Endometrium (tissue), 2 donors: Measurements from ENCODE around the gene MYOZ3.

Experiments
- FAIRE-seq: peaks from 2 replicates; lab custom pipeline; 2012; peaks lifted over from hg19 to GRCh38; lab: Jason Lieb, UNC
- donor health status: control.
- donor health status: control.

Gene MYOZ3

DNA sequence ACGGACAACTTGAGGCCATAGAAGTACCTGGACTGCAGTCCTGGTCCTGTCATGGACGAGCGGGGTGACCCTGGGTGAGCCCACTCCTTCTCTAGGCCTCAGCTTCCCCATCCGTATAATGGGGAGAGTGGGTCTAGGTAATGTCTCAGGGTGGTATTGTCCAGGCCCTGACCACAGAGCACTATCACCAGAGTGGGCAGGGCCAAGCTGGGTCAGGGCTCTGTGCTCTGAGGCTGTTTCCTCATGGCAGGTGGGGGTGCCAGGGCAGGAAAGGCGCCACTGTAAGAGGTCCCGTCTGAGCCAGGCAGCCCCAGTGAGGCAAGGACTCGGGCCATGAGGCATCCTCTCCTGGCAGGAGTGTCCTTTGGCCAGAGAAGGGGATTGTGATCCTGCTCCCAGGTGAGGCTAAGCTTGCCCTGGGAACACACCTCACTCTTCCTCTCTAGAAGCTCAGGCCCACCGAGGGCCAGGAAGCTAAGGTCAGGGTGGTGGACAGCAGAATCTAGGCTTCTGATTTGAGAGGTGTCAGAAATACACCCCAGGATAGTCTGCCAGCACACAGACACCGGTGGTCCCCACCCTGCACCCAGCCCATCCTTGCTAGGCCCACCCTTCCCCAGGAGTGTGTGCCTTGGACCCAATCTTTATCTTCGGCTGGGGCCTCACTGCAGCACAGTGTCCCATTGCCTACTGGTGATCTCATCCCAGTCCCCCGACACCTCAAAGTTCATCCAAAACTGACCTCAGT, 1.5 kb upstream of the MYOZ3 start:
- no peak for FAIRE-seq

DNA sequence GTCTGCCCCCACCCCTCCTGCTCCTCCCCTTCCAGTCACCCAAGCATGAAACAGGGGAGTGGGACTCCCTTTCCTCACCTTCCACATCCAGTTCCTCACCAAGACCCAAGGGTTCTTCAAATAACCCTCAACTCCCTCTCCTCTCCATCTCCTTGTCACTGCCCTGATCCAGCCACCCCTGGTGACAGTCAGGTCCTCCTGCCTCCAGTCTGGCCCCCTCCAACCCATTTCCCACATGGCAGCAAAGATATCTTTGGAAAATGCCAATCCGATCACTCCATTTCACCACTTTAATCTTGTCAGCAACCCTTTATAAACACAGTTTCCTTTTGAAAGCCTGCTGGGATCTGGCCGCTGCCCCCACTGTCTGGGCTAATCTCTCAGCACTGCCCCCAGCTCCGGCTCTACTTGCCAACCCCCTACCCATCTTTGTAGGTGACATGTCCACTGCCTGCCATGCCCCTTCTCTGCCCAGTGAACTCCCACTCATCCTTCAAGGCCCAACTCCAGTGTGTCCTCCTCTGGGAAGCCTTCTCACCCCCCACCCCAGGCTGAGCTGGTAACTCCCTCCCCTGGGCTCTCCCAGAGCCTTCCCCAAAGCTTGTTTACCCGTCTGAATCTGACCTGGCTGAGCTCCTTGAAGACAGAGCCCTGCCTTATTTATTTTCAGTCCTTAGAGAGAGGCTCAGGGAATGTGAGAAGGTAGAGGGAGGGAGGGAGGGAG, 781 bp upstream of the MYOZ3 start:
- FAIRE-seq, result no peak

DNA sequence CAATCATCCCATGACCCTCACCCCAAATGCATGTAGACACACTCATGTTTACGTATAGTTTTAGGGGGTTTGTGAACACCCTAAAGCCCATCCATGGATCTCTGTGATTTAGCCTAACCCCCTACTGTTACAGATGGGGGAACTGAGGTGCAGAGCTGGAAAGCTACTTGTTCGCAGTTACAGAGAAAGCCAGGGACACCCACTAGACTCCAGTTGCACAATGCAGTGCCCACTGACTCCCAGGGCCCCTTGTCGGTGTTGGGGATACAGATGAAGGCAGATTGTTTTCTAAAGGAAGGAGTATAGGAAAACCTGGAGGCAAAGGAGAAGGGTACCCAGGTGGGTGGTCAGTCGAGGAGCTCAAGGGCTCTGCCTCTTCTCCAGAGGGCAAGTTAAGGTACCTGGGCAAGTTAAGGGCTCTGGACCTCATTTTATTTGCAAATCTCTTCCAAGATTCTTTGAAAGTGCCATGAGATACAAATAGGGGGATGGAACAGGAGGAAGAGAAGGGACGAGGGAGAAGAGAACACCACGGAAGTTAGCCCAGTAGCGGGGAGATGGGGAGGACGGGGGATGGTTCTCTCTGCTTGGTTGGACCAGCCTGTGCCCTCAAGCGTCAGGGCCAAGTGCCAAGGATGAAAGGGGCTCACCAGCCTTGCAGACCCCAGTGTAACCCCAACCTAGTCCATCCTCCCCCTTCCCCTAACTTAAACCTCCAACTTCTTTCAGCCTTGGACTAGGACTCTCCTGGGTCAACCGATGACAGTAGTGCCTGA, 958 bp downstream of the MYOZ3 start:
- no peak for FAIRE-seq

DNA sequence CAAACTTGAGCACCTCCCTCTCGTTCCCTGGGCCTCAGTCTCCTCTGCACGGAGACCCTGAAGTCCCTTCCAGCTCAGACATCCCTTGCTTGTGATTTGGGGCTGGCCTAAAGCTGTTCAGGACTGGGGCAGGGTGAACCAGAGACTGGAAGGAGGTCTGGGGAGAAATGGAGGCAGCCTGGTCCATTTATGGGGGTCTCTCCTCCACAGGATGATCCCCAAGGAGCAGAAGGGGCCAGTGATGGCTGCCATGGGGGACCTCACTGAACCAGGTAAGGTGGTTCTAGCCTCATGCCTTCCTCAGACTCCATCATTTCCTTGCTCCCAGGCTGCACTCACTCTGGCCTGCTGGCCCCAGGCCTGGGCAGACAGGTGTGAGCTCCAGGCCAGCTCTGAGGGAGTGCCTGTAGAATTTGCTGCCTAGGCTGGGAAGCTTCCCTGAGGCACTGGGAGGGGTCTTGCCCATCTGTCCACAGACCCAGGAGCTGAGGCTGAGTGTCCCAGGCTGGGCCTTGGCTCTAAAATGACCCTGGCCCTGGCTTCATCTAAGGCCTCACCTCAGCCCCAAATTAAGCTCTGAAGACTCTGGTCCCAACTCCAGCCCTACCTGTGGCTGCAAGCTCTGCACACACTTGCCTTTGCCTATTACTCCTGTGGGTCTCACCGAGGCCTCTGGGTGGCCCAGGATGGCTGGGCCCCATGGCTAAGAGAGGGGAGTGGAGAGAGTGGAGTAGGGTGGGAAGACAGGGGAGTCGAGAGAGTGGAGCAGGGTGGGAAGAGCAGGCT, 1.9 kb downstream of the MYOZ3 start:
- no peak for FAIRE-seq

DNA sequence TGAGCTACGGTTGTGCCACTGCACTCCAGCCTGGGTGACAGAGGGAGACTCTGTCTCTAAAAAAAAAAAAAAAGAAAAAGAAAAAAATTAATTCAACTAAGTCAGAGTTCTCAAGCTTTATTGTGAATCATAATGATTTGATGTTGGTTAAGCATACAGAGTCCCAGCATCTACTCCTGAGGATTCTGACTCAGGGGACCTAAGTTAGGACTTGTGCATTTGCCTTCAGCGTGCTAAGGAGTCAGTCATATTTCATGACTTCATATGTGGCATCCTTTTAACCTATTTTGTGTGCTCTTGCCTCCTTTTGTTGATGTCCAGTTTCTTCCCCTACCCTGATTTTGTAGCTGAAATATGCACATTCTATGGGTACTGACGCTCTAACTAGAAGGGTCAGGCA, 2.9 kb downstream of the MYOZ3 start:
- FAIRE-seq, result no peak

DNA sequence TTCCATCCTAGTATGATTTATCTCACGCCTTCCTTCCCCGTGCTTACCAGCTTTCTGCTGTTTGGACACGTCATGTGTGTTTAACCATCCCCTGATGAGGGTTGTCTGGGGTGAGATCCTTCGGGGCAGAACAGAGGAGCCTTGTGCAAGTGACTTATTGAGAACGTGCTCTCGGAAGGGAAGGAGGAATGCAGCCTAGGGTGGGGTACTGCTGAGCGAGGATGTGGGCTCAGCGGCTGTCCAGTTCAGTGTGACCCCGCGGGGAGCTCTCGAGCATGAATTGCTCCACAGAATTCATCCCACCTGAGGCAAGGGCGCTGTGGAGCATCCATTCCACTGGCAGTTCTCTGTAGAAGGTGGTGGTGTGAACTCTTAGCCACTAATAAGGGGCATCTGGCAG, 4.0 kb downstream of the MYOZ3 start:
- no peak for FAIRE-seq

DNA sequence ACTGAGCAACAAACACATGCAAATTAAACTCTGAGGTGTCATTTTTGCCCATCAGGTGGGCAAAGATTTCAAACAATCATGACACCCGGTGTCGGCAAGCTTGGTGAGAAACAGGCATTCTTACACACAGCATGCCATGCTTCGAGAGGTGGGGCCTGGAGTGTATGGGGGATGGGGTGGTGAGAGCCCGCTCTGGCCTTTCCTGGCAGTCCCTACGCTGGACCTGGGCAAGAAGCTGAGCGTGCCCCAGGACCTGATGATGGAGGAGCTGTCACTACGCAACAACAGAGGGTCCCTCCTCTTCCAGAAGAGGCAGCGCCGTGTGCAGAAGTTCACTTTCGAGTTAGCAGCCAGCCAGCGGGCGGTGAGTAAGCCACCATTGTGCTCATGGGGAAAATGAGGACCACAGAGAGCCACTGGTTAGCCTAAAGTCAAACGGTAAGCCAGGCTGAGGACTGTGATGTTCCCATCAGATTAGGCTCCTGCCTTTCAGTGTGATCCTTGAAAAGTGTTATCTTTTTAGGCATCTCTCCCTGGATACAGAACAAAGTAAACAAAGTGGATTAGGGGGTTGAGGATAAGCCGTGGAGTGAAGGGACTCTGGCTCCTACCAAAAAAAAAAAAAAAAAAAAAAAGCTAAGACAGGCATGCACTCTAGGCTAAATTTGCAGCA, 9.4 kb downstream of the MYOZ3 start:
- no peak for FAIRE-seq

DNA sequence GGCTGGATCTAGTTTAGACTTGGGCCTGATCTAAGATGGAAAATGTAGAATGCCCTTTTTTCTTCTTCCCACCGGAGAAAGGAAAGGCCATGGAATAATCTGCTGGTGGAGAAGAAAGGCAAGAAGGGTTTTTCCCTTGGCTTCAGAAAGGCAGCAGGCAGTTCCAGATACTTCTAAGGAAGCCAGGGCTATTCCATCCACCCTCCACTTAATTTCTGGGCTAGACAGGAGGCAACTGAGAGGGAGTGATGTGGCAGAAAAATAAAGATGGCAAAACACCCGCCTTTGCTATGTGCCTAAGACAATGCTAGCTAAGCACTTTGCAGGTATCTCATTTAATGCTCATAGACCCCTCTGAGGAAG, 9.9 kb downstream of the MYOZ3 start:
- FAIRE-seq, result no peak

DNA sequence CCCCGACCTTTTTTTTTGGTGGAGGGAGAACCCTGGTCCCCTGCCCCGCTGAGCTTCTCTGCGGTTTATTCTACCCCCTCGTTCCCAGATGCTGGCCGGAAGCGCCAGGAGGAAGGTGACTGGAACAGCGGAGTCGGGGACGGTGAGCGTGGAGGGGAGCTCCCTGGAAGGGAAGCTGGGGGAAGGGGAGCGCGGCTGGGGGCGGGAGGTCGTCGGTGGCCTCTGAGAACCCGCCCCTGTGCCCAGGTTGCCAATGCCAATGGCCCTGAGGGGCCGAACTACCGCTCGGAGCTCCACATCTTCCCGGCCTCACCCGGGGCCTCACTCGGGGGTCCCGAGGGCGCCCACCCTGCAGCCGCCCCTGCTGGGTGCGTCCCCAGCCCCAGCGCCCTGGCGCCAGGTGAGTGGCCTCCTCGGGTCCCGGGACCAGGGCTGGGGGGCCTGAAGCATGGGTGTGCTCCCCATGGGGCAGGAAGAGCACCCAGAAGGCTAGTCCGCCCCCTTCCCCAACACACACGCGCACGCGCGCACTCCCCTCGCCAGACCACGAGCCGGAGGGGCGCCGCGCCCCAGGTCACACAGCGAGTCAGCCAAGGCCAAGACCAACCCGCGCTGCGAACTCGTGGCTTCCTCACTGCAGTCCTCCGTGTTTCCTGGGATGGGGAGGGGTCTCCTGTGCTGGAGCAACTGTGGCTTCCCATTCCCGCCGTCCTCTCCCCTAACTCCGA, 10.6 kb downstream of the MYOZ3 start:
- no peak for FAIRE-seq

DNA sequence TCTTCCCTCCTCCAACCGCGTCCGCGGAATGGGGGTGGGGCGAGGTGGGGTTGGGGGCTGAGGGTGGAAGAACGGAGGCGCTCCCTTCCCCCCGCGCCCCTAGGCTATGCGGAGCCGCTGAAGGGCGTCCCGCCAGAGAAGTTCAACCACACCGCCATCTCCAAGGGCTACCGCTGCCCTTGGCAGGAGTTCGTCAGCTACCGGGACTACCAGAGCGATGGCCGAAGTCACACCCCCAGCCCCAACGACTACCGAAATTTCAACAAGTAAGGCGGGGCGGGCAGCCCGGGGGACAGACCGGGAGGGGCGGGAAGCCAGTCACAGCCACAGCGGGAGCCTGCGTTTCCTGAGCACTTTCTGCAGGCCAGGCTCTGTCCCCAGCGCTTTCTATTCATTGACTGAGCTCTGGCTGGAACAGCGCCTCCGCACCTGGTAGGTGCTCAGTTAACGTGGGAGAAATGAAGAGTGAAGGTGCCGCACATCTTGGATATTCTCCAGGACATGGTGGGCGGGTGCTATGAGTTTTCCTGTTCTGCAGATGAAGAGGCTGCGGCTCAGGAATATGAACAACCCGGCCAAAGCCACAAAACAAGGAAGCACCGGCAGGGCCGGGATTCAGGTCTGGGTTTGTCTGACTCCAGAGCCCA, 11.3 kb downstream of the MYOZ3 start:
- no peak for FAIRE-seq

DNA sequence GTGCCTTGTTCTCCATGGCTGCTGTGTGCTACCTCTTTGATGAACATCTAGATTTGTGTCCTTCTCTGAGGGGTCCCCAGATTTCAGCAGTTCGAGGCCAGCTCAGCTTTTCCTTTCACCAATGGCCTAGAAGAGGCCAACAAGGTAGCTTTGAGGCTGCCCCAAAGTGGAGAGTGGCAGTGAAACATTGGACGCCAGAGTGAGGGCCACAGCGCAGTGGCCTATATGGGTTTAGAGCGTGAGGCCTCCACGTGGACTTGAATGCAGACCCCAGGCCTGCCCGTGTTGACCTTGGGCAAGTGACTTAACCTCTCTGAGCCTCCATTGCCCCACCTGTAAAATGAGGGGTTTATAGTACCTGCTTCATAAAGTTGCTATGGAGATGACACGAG, 11.8 kb downstream of the MYOZ3 start:
- FAIRE-seq, result no peak

DNA sequence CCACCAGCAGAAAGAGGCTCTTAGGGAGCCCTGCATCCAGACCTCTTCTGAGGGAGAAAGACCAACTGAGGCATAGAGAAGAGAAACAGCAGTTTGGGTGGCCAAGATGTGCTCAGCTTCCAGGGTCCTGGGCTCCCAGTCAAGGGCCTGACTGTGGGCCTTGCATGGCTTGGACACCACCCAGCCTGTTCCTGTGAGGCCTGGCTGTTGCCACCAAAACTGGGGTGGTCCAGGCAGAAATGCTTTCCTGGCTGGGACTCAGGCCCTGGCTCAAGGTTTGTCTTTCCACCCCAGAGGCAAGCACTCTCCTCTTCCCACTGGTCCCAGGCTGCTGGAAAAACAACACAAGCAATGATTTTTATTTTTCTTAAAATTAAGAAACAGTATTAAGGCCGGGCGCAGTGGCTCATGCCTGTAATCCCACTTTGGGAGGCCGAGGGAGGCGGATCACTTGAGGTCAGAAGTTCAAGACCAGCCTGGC, 13.3 kb downstream of the MYOZ3 start:
- FAIRE-seq, result no peak

DNA sequence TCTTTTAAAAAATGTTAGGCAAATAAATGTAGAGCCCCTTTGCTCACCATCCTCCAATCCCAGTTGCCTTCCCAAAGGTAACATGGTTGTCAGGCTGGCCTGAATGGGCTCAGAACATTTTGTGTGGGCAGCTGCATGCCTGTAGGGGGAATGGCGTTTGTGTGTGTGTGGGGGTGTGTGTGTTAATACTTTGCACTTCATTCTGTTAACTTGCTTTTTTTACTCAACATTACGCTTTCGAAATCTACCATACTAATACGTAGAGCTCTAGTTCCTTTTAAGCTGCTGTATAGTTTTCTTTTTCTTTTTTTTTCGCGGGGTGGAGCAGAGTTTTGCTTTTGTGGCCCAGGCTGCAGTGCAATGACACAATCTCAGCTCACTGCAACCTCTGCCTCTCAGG, 14.0 kb downstream of the MYOZ3 start:
- no peak for FAIRE-seq

DNA sequence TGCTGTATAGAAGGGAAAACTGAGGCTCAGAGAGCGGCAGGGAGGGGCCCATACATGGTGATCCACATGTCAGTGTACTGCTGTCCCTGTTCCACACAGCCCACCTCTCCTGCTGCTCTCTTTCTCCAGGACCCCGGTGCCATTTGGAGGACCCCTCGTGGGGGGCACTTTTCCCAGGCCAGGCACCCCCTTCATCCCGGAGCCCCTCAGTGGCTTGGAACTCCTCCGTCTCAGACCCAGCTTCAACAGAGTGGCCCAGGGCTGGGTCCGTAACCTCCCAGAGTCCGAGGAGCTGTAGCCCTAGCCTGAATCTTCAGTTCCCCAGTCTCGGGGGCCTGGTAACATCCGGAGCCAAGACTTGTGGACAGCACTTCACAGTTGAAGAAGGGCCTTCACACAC, 15.5 kb downstream of the MYOZ3 start:
- no peak for FAIRE-seq

DNA sequence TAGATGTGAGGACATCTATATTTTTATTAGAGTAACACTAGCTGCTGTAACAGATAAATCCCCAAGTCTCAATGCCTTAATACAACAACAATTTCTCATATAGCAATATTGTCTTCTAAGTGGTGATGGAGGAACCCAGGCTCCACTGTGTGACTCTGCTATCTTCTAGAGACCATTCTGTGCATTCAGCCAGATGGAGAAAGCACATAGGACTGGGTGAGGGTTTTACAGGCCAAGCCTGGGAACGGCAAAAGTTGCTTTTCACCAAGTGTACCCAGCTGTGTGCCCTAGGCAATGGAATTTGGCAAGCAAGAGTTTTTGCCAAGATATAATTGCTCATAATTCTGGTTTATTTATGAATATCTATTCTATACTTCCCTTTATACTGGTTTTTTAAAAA, 28.1 kb downstream of the MYOZ3 start:
- no peak for FAIRE-seq

DNA sequence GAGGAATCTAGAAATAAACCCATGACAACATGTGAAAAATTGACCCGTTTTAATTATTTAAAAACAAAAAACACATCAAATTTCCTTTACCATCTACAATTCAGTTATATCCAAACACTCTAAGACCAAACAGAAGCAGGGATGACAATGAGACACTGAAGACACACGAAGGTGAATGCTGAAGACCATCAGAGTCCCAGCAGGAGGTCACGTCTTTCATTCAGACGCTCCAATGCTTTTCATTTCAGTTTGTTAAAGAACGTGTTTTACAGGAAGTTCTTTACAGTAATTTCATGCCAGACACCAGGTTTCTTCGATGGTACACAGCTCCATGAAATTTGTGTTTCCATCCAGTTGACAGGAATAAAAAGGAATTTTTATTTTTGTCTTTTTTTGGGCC, 29.7 kb downstream of the MYOZ3 start:
- no peak for FAIRE-seq

DNA sequence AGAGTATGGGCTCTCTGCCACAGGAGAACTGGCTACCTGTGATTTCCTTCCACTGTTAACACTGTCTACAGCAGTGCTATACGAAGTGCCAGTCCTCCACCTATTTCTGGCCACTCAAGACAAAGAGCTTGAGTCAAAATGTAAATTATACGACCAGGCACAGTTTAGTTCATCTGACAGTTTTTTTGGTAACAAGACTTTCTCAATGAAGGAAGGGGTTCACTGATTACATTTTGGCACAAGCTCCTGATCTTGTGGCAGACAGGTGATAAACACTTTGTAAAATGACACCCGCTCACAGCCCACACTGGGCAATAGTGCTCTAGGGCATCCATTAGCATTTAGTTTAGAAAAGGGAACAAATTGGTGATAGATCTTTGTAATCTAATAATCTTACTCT, 31.2 kb downstream of the MYOZ3 start:
- FAIRE-seq, result no peak

DNA sequence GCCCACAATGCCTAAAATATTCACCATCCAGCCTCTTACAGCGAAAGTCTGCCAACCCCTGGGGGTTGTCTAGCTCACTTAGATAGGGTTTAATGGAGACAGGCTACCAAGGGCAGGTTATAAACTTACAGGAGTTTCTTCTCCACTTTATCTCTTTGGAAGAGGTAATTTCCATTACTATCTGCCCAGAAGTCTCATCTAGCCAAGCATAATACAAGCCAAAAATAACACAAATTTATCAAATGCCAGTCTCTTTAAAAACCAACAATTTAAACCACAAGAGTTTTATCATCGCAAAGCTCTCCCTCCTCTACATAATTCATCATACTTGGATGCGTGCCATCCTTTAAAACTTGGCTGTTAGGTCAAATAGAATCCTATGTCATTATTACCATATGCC, 33.6 kb downstream of the MYOZ3 start:
- FAIRE-seq, result no peak

DNA sequence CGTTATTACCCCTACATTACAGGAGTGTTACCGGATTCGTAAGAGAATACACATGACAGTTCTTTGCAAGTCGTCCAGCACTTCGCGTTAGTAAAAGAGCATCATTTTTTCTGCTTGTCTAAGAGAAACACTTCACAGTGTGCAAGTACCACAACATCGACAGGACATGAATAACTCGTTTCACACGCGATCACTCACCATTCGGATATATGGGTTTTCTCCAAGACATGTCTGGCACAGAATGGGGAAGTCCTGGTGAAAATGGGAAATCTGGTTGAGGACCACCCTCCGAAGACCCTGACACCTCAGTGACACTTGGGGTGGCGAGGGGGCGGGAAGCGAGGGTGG, 39.2 kb downstream of the MYOZ3 start:
- FAIRE-seq, result no peak

DNA sequence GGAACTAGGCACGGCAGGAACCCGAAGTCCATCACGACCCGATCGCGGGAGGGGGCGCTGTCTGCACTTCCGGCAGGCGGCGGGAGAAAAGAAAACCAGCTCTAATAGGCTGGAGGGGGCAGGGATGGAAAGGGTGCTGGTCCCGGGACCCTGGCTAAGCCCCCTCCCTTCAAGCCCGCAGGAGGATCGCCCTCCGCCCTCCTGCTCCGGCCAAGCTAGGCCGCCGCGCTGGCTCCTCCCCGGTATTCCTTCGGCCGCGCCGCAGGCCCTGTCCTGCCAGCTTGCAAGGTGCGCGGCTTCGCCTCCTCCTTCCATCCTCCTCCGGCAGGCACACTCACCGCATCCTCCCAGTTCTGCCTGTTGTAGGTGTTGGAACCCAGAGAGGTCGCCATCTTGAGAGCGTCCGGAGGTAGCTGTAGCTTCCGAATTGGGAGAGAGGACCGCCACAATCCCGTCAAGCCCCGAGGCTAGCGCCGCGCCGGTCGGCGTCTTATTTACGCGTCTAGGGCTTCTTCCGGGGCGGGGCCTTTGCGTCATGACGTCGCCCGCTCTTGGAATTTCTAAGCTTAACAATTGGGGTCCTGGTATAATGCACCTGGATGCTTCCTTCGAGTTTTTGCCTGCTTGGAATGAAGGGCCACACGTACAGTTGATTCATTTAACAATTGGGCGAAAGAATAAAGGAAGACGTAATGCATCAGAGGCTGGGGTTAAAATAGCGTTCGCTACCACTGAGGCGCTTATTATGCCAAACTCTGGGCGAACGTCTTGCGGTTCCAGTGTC, 39.7 kb downstream of the MYOZ3 start, which contains the start of gene RBM22:
TSS of gene RBM22 (minus strand) at position 469 of the 784 bp plus-strand sequence. CDS start at position 392, 77 bp downstream.
- peak; percentile 76 for FAIRE-seq
